Endothelial cell (in vitro differentiated cells): ENCODE data around the gene CPTP. TPM values are rescaled to one million over a fixed set of nuclear protein-coding genes. Genes with fewer than 3 reads are reported as not detected.
A peak's percentile ranks its signal among the peaks of the same experiment; 100 is the strongest.

Experiments
- DNase-seq: peaks from one replicate; pipeline ENCODE4 v3.0.0; 2021; ENCODE audit warnings: low spot score
- H3K27ac Mint-ChIP-seq: one replicate; pipeline ENCODE4 v1.8.0; 2021; ENCODE audit warnings: mixed read lengths, inconsistent platforms; ENCODE audit not compliant: unreplicated experiment
- H3K27me3 Mint-ChIP-seq: one replicate; pipeline ENCODE4 v1.8.0; 2021; ENCODE audit warnings: mild to moderate bottlenecking, moderate library complexity, mixed read lengths, inconsistent platforms; ENCODE audit not compliant: unreplicated experiment
- H3K36me3 Mint-ChIP-seq: one replicate; pipeline ENCODE4 v1.8.0; 2021; ENCODE audit warnings: mild to moderate bottlenecking, low read depth, mixed read lengths, inconsistent platforms; ENCODE audit not compliant: unreplicated experiment
- H3K4me1 Mint-ChIP-seq: one replicate; pipeline ENCODE4 v1.8.0; 2021; ENCODE audit warnings: mild to moderate bottlenecking, mixed read lengths, inconsistent platforms; ENCODE audit not compliant: unreplicated experiment
- H3K4me3 Mint-ChIP-seq: one replicate; pipeline ENCODE4 v1.8.0; 2021; ENCODE audit warnings: mild to moderate bottlenecking, mixed read lengths, inconsistent platforms; ENCODE audit not compliant: unreplicated experiment
- H3K9me3 Mint-ChIP-seq: one replicate; pipeline ENCODE4 v1.8.0; 2021; ENCODE audit warnings: mixed read lengths, inconsistent platforms; ENCODE audit not compliant: unreplicated experiment
- CTCF ChIP-seq: fragments of 200-600 bp; sonication (generic); IDR thresholded peaks from one replicate; pipeline ENCODE4 v1.5.0; 2021; ENCODE audit warnings: antibody characterized with exemption; ENCODE audit not compliant: unreplicated experiment
- total RNA-seq: library from RNA; stranded (reverse); fragmentation: NEBNext Ultra II Directional; extraction: Animal tissue kit (Norgen Biotek cat#: 25700); gene quantifications from one replicate; pipeline ENCODE4 v1.2.1, GENCODE V29; 2021; ENCODE audit not compliant: unreplicated experiment

CPTP gene
- total RNA-seq, 1 donor from 2014 or later = 26.0 TPM

- H3K27me3 Mint-ChIP-seq = peaks cover 8% of the 10 kb centered on the region
- H3K36me3 Mint-ChIP-seq = no peaks in the 10 kb centered on the region
- no peak overlapping the region for H3K4me3 Mint-ChIP-seq
- no peaks in the 10 kb centered on the region for H3K4me1 Mint-ChIP-seq
- DNase-seq = no peak
- no peak overlapping the region for H3K27ac Mint-ChIP-seq
- no peaks in the 10 kb centered on the region for H3K9me3 Mint-ChIP-seq
- no peak for TF ChIP-seq CTCF
Measured at GRCh38 chr1:1287288-1288110, 37.1 kb upstream of the CPTP start.

DNA sequence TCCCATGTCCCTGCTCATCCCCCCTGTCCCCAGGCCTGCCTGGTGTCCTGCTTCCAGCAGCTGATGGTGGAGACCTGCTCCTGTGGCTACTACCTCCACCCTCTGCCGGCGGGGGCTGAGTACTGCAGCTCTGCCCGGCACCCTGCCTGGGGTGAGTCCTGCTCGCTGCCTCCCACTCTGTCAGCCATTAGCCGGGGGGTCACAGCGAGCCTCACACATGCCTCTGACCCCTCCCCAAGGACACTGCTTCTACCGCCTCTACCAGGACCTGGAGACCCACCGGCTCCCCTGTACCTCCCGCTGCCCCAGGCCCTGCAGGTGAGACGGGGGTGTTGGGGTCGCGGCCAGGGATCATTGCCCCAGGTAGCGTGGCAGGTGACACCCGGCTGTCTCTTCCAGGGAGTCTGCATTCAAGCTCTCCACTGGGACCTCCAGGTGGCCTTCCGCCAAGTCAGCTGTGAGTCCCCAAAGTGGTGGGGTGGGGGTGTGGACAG, 34.3 kb upstream of the CPTP start:
- no peak overlapping the region for H3K27ac Mint-ChIP-seq
- no peaks in the 10 kb centered on the region for H3K4me1 Mint-ChIP-seq
- H3K9me3 Mint-ChIP-seq = no peaks in the 10 kb centered on the region
- peak; percentile 87 for DNase-seq
- no peak overlapping the region for H3K4me3 Mint-ChIP-seq
- peak; percentile 50 for TF ChIP-seq CTCF
- peaks cover 4% of the 10 kb centered on the region for H3K27me3 Mint-ChIP-seq
- no peaks in the 10 kb centered on the region for H3K36me3 Mint-ChIP-seq

DNA sequence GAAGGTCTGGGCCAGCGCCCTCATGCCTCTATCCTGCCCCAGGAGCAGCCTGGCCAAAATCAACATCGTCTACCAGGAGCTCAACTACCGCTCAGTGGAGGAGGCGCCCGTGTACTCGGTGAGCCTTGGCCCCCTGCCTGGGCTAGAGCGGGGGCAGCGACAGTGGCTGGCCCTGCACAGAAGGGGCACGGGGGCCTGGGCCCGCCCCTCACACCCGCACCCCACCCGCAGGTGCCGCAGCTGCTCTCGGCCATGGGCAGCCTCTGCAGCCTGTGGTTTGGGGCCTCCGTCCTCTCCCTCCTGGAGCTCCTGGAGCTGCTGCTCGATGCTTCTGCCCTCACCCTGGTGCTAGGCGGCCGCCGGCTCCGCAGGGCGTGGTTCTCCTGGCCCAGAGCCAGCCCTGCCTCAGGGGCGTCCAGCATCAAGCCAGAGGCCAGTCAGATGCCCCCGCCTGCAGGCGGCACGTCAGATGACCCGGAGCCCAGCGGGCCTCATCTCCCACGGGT, 33.5 kb upstream of the CPTP start:
- Mint-ChIP-seq H3K4me3 (no peak overlapping the region), H3K27ac (no peak overlapping the region), H3K27me3 (peaks cover 4% of the 10 kb centered on the region), H3K9me3 (no peaks in the 10 kb centered on the region), H3K4me1 (no peaks in the 10 kb centered on the region), H3K36me3 (no peaks in the 10 kb centered on the region)
- TF ChIP-seq CTCF = no peak
- DNase-seq = no peak

DNA sequence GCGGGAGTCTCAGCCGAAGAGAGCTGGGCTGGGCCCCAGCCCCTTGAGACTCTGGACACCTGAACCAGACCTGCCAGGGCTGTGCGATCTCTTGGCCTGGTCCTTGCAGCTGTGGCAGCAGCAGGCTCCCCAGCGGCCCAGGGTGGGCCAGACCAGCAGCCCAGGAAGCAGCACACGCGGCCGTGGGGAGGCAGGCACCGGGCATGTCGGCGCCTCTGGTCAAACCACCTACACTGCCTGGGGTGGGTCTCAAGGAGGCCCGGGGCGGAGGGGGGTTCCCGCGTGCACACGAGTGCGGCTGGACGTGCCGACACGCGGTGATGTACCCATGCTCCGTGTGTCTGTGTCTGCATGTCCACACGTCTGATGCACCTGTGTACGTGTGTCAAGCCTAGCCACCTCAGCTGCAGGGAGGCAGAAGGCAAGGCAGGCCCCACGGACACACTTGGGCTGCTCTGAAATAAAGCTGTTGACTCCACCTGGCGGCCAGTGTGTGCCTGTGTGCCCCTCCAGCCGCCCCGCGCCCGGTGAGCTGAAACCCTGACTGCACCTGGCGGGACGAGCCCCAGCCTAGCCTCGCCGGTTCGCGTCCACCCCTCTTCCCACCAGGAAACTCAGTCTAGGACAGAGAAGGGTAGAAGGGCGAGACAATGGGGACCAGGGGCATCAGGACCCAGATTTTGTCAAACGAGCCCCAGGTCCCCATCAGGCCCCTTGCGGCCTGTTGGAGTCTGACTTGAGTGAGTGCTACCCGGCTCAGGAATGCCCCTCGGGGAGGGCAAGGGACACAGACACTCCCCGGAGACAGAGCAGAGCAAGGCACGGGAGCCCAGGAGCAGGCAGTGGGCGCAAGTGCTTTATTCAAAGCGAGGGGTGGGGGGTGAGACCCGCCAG, 32.8 kb upstream of the CPTP start:
- no peak overlapping the region for H3K27ac Mint-ChIP-seq
- no peaks in the 10 kb centered on the region for H3K9me3 Mint-ChIP-seq
- no peak overlapping the region for H3K4me3 Mint-ChIP-seq
- H3K4me1 Mint-ChIP-seq = no peaks in the 10 kb centered on the region
- TF ChIP-seq CTCF = peak; percentile 66
- DNase-seq = peak; percentile 75
- no peaks in the 10 kb centered on the region for H3K36me3 Mint-ChIP-seq
- peaks cover 4% of the 10 kb centered on the region for H3K27me3 Mint-ChIP-seq
